GM18909 (cell line): Measurements from ENCODE around the gene TTYH2.
"Not testable (repeated sequence)": the region's sequence is repeated elsewhere in the genome, so short reads cannot be mapped to it uniquely, and the experiment has no call there.

Experiments used
- ATAC-seq: cut with Tn5 transposase; IDR thresholded peaks from one replicate; pipeline ENCODE4 v1.9.1; 2021; ENCODE audit warnings: mild to moderate bottlenecking; ENCODE audit not compliant: unreplicated experiment, poor library complexity

TTYH2 gene, protein sequence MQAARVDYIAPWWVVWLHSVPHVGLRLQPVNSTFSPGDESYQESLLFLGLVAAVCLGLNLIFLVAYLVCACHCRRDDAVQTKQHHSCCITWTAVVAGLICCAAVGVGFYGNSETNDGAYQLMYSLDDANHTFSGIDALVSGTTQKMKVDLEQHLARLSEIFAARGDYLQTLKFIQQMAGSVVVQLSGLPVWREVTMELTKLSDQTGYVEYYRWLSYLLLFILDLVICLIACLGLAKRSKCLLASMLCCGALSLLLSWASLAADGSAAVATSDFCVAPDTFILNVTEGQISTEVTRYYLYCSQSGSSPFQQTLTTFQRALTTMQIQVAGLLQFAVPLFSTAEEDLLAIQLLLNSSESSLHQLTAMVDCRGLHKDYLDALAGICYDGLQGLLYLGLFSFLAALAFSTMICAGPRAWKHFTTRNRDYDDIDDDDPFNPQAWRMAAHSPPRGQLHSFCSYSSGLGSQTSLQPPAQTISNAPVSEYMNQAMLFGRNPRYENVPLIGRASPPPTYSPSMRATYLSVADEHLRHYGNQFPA

DNA sequence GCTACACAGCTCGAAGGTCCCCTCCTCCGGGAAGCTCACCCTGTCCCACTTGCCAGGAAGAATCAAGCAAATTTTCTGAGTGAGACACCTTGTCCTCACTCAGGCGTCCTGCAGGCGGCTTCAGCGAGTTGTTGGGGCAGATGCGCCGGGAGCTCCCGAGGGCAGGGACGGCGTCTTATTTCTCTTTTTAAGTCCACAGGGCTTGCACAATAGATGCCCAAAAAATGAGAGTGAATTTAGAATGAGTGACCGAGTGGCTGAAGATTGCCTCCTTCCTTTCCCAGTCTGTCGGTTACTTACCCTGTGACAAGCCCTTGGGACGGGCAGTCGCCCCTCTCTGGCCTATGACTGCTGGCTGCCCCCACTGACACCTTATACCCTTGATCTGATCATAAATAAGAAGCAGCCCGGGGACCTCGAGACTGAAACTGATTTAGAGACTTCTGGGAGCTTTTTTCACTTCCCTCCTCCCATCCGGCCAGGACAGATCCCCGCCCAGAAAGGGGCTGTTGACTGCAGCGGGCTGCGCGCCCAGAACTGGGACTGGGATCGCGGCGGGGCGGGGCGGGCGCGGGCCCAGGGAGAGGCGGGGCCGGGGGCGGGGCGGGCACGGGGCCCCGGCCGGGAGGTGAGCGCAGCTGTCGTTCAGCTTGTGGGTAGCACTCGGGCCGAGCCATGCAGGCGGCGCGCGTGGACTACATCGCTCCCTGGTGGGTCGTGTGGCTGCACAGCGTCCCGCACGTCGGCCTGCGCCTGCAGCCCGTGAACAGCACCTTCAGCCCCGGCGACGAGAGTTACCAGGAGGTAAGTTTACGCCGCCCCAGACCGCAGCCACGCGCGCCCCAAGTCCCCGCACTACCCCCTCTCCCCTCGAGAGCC, at the start of gene TTYH2:
Gene TTYH2 (plus strand): TSS at position 659 of the 879 bp plus-strand sequence. CDS start 17 bp downstream, at position 676.
- peak; percentile 61 for ATAC-seq

GRCh38 chr17:74163836-74164235, 49.5 kb upstream of the TTYH2 start:
- no peak for ATAC-seq

DNA sequence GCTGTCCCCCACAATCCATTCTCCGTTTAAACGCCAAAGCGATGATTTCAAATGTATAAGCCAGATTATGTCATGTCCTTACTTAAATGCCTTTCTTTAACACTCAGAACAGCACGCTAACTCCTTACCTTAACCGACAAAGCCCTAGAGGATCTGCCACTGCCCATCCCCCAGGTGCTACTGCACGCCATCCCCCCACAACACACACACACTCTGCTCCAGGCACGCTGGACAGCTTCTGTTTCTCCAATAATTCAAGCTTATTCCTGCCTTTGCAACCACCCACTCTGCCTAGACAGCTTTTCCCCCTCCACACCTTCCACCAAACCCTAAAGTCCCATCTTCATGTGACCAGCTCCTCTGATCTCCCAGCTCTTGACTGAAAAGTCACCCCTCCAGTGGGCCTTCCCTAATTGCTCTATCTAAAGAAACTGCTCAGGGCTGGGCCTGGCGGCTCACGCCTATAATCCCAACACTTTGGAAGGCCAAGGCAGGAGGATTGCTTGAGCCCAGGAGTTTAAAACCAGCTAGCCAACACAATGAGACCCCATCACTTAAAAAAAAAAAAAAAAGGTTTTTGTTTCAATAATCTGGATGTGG, 48.8 kb upstream of the TTYH2 start:
- no peak for ATAC-seq

- no peak for ATAC-seq
Observed at GRCh38 chr17:74165797-74166365, 47.5 kb upstream of the TTYH2 start.

DNA sequence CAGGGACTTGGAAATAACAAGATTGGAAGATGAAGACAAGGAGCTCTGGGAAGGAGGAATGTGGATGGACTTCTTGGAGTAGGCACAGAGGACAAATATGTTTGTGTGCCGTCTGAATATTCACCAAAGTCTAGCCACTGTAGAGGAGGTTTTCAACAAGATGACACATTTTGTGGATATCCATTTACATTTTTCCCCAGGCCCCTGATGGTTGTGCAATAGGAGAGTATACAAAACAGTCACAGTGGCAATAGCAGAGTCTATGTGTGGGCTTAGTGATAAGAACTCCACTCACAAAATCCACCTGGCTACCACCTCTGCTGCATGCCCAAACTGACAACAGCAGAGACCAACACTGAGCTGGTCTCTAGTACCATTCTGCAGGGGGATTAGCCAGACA, 42.4 kb upstream of the TTYH2 start:
- ATAC-seq: no peak

- no peak for ATAC-seq
Observed at GRCh38 chr17:74172700-74173099, 40.7 kb upstream of the TTYH2 start.

DNA sequence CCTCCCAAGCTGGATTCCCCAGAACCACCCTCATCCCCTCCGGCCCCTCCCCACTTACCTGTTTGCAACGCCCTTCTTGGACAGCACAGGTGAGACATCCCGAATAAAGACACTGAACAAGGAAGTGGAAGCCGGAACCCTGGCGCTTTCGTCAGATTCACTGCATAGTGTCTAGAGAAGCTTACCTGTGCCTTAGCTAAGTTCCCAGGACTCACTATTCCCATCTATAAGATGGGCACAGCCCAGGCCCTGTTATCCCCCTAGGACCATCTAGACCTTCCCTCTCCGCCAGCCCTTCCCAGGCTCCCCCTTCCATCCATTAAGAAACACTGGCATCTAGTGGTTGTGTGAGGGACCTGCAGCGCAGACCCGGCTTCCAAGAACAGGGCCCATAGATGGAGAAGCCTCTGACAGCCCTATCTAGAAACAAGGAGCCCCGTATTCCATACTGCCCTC, 36.8 kb upstream of the TTYH2 start:
- no peak for ATAC-seq

DNA sequence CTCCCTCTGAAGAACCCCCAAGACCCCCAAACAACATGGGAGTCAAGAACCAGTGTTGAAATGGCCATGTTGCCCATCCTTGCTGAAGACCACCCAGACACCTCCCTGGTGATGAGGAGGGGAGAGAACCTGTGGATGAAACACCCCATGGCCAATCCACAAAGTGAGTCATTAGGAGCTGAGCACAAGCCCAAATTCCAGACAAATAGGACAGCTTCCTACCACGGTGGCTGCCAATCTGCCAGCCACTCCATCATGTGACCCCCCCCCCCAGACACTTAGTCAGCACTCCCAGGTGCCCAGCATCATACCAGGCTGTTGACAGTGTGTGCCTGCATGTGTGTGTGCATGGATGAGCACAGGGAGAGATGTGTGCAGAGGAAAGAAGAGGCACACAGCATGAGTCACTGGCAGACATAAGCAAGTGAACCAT, 36.3 kb upstream of the TTYH2 start:
- ATAC-seq: no peak

DNA sequence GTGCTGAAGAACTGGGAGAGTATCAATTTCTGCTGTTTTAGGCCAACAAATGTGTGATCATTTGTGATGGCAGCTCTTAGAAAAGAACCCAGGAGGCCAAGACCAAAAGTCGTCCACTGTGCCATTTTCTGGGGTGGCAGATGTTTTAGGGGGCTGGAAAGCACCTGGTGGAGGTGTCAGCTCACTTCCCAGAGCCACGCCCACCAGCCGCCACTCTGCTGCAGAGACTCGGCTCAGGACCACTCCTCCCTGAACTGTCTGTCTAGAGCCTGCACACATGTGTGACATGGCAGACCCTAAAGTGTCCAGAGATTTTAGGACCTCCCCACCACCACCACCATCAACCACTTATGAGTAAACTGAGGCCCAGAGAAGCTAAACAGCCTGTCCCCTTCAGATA, 33.8 kb upstream of the TTYH2 start:
- ATAC-seq: no peak

- ATAC-seq: no peak
Observed at GRCh38 chr17:74180336-74180735, 33.0 kb upstream of the TTYH2 start.

- no peak for ATAC-seq
Observed at GRCh38 chr17:74181341-74181740, 32.0 kb upstream of the TTYH2 start.

GRCh38 chr17:74182041-74182723, 31.2 kb upstream of the TTYH2 start:
- ATAC-seq: no peak

DNA sequence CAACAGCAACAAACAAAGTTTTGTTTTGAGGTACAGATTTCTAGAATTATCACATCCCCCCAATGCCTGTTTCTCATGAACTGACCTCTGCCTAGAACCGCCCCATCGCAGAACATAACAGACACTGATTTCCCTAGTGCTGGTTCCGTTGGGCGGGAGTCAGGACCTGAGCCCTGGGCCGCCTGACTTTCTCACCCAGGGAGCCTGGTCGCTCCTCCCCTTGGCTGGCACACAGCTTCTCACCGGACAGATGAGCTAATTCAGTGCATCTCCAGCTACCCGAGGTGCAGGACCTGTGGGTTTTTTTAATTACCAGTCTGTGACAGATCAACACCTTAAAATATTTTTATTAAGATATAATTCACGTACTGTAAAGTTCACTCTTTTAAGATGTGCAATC, 30.0 kb upstream of the TTYH2 start:
- ATAC-seq: no peak

GRCh38 chr17:74185571-74186185, 27.7 kb upstream of the TTYH2 start:
- ATAC-seq: no peak

- no peak for ATAC-seq
Observed at GRCh38 chr17:74186498-74186897, 26.9 kb upstream of the TTYH2 start.

DNA sequence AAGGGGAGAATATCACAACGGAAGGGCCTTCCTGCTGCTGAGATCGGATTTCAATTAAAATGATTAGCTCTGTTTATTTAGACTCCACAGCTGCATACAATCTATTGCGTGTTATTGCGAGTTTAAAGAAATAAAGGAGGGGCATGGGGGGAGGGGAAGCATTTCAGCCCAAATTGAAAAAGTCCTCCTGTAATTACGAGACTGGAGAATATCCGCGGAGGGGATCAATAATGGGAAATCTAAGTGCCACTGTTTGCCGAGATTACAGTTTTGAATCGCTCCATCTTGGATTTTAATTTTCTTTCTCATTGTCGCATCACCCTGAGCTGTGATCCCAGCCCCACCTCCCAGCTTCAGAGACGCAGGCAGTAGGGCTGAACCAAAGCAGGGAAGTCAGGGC, 25.6 kb upstream of the TTYH2 start:
- ATAC-seq: no peak

GRCh38 chr17:74188687-74189086, 24.7 kb upstream of the TTYH2 start:
- not testable (repeated sequence) for ATAC-seq

GRCh38 chr17:74190154-74190553, 23.2 kb upstream of the TTYH2 start:
- ATAC-seq: peak; percentile 62

DNA sequence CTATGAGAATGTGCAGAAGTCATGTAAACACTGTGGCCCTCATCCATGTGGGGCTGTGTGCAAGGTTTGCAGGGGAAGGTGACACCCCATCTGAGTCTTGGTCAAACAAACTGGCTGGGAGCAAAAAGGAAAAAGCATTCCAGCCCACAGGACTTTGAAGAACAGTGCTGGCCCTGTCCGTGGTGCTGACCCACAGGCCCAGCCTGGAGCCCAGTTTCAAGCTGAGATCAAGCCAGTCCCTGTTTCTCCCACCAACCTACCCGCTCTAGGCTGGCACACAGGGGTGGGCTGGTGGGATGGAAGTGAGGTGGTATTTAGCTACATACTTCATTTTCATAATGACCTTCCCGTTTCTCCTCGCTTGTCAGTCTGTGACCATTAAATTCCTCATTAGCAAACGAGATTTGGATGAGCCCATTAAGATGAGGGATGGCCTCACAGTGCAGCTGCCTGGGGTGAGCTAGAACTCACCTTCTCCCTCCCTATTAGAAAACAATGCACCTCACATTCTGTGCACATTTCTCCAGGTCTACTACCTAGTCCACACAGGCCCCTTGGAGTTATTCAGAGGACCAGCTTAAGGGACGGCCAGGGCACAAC, 22.5 kb upstream of the TTYH2 start:
- ATAC-seq: no peak
